Stimulated activated effector memory CD8-positive, alpha-beta T cell treated with anti-CD3 and anti-CD28 coated beads, Interleukin-12 subunit alpha, Interleukin-12 subunit beta, amount 100 ng/mL, for 72 hours (primary cell): ENCODE measurements around the gene KRTAP5-3.

ENCODE experiments used
- ATAC-seq: fragments of 150-1000 bp; cut with Tn5 transposase; 2 replicates; pipeline ENCODE4 v1.10.0; 2021
- DNase-seq, 2 donors: peaks; one replicate each; pipeline ENCODE4 v3.0.0; 2021 to 2022; ENCODE audit warnings: low spot score in 2 of 2
- H3K27ac Mint-ChIP-seq: one replicate; pipeline ENCODE4 v1.8.0; 2022; ENCODE audit warnings: mild to moderate bottlenecking, mixed read lengths
- H3K36me3 Mint-ChIP-seq: one replicate; pipeline ENCODE4 v1.8.0; 2022; ENCODE audit warnings: mild to moderate bottlenecking, mixed read lengths
- H3K4me1 Mint-ChIP-seq: one replicate; pipeline ENCODE4 v1.8.0; 2022; ENCODE audit warnings: mixed read lengths
- H3K4me3 Mint-ChIP-seq: one replicate; pipeline ENCODE4 v1.8.0; 2022; ENCODE audit warnings: mild to moderate bottlenecking, mixed read lengths
- H3K9me3 Mint-ChIP-seq: one replicate; pipeline ENCODE4 v1.8.0; 2022; ENCODE audit warnings: mixed read lengths

The KRTAP5-3 gene

GRCh38 chr11:1560002-1560648 lies 48.1 kb downstream of the KRTAP5-3 start:
- Mint-ChIP-seq H3K27ac (no peak overlapping the region), H3K4me1 (no peaks in the 10 kb centered on the region), H3K36me3 (no peaks in the 10 kb centered on the region), H3K9me3 (no peaks in the 10 kb centered on the region), H3K4me3 (no peak overlapping the region)
- DNase-seq (no peak), ATAC-seq (no peak)

- DNase-seq (no peak), ATAC-seq (peak; percentile 3)
- Mint-ChIP-seq H3K9me3 (no peaks in the 10 kb centered on the region), H3K4me3 (no peak overlapping the region), H3K36me3 (no peaks in the 10 kb centered on the region), H3K4me1 (no peaks in the 10 kb centered on the region), H3K27ac (no peak overlapping the region)
These were observed 48.9 kb downstream of the KRTAP5-3 start for GRCh38 chr11:1559111-1559951.

GRCh38 chr11:1558775-1559110 lies 49.5 kb downstream of the KRTAP5-3 start:
- Mint-ChIP-seq H3K36me3 (no peaks in the 10 kb centered on the region), H3K27ac (no peak overlapping the region), H3K4me1 (no peaks in the 10 kb centered on the region), H3K9me3 (no peaks in the 10 kb centered on the region), H3K4me3 (no peak overlapping the region)
- DNase-seq, result no peak
- no peak for ATAC-seq

GRCh38 chr11:1557904-1558774 lies 50.1 kb downstream of the KRTAP5-3 start:
- no peak for DNase-seq
- no peaks in the 10 kb centered on the region for H3K4me1 Mint-ChIP-seq
- H3K27ac Mint-ChIP-seq, result no peak overlapping the region
- no peak for ATAC-seq
- H3K4me3 Mint-ChIP-seq, result no peak overlapping the region
- no peaks in the 10 kb centered on the region for H3K9me3 Mint-ChIP-seq
- no peaks in the 10 kb centered on the region for H3K36me3 Mint-ChIP-seq
